Astrocyte (in vitro differentiated cells and primary cell): Measurements from ENCODE around the gene MLST8. TPM values are rescaled to one million over a fixed set of nuclear protein-coding genes. Genes with fewer than 3 reads are reported as not detected.

Experiments used
- DNase-seq: peaks from one replicate; pipeline ENCODE4 v3.0.0-alpha.2; 2010; ENCODE audit warnings: low read depth
- FAIRE-seq: peaks from 2 replicates; lab custom pipeline; 2011; peaks lifted over from hg19 to GRCh38; lab: Jason Lieb, UNC
- H2AFZ ChIP-seq: 2 replicates; pipeline ENCODE4 v1.6.0; 2012; ENCODE audit warnings: low read depth, low read length, inconsistent platforms
- H3K27ac ChIP-seq: 2 replicates; pipeline ENCODE4 v1.5.1; 2011; ENCODE audit warnings: low read depth, low read length, inconsistent platforms
- H3K27me3 ChIP-seq: 2 replicates; pipeline ENCODE4 v1.6.0; 2011; ENCODE audit warnings: low read length, inconsistent platforms; ENCODE audit not compliant: insufficient read depth
- H3K36me3 ChIP-seq: 2 replicates; pipeline ENCODE4 v1.5.1; 2011; ENCODE audit warnings: low read length, inconsistent platforms; ENCODE audit not compliant: insufficient read depth
- H3K4me1 ChIP-seq: 2 replicates; pipeline ENCODE4 v1.5.1; 2011; ENCODE audit warnings: low read length, inconsistent platforms; ENCODE audit not compliant: insufficient read depth
- H3K4me2 ChIP-seq: 2 replicates; pipeline ENCODE4 v1.6.0; 2012; ENCODE audit warnings: low read length, inconsistent platforms
- H3K4me3 ChIP-seq: 2 replicates; pipeline ENCODE4 v1.5.1; 2011; ENCODE audit warnings: low read depth, mild to moderate bottlenecking, low read length, inconsistent platforms; ENCODE audit not compliant: insufficient read depth
- H3K79me2 ChIP-seq: 2 replicates; pipeline ENCODE4 v1.6.0; 2012; ENCODE audit warnings: mild to moderate bottlenecking, low read length, inconsistent platforms; ENCODE audit not compliant: insufficient read depth
- H3K9ac ChIP-seq: 2 replicates; pipeline ENCODE4 v1.6.0; 2012; ENCODE audit warnings: mild to moderate bottlenecking, low read length, inconsistent platforms
- H3K9me3 ChIP-seq: 2 replicates; pipeline ENCODE4 v1.5.1; 2012; ENCODE audit warnings: low read depth, mild to moderate bottlenecking, low read length, inconsistent platforms; ENCODE audit not compliant: insufficient read depth
- H4K20me1 ChIP-seq: 2 replicates; pipeline ENCODE4 v1.6.0; 2012; ENCODE audit warnings: low read length, inconsistent platforms; ENCODE audit not compliant: insufficient read depth
- H3K27ac Mint-ChIP-seq: one replicate; pipeline ENCODE4 v1.8.0; 2021; ENCODE audit warnings: mild to moderate bottlenecking, mixed read lengths; ENCODE audit not compliant: unreplicated experiment
- H3K27me3 Mint-ChIP-seq: one replicate; pipeline ENCODE4 v1.8.0; 2021; ENCODE audit warnings: low read depth, mixed read lengths; ENCODE audit not compliant: unreplicated experiment
- H3K36me3 Mint-ChIP-seq: one replicate; pipeline ENCODE4 v1.8.0; 2021; ENCODE audit warnings: low read depth, mixed read lengths; ENCODE audit not compliant: unreplicated experiment
- H3K4me1 Mint-ChIP-seq: one replicate; pipeline ENCODE4 v1.8.0; 2021; ENCODE audit warnings: low read depth, mixed read lengths; ENCODE audit not compliant: unreplicated experiment
- H3K4me3 Mint-ChIP-seq: one replicate; pipeline ENCODE4 v1.8.0; 2021; ENCODE audit warnings: mild to moderate bottlenecking, moderate library complexity, mixed read lengths; ENCODE audit not compliant: unreplicated experiment
- H3K9me3 Mint-ChIP-seq: one replicate; pipeline ENCODE4 v1.8.0; 2021; ENCODE audit warnings: mild to moderate bottlenecking, mixed read lengths; ENCODE audit not compliant: unreplicated experiment
- CTCF ChIP-seq: IDR thresholded peaks from 2 replicates; pipeline ENCODE4 v1.5.1; 2011; ENCODE audit warnings: low read depth, mild to moderate bottlenecking, inconsistent platforms, low read length, moderate library complexity; ENCODE audit not compliant: insufficient read depth
- EZH2 ChIP-seq: IDR thresholded peaks from 2 replicates; pipeline ENCODE4 v1.6.1; 2012; ENCODE audit warnings: mild to moderate bottlenecking, low read length, inconsistent platforms; ENCODE audit not compliant: insufficient read depth
- total RNA-seq: library from RNA; stranded (reverse); gene quantifications from 2 replicates; pipeline ENCODE4 v1.2.1, GENCODE V29; 2021

Gene MLST8
- total RNA-seq, 1 donor from 2014 or later = 34.7 TPM

GRCh38 chr16:2233046-2233775 lies 28.0 kb downstream of the MLST8 start:
- Mint-ChIP-seq H3K36me3 (peaks cover 2% of the 10 kb centered on the region), H3K9me3 (no peaks in the 10 kb centered on the region), H3K4me3 (no peak overlapping the region), H3K4me1 (no peaks in the 10 kb centered on the region), H3K27me3 (no peaks in the 10 kb centered on the region), H3K27ac (no peak overlapping the region)
- H3K4me3 ChIP-seq = no peak overlapping the region
- H3K36me3 ChIP-seq = peaks cover 4% of the 10 kb centered on the region
- no peak overlapping the region for H2AFZ ChIP-seq
- H3K4me2 ChIP-seq = no peak overlapping the region
- peaks cover 49% of the 10 kb centered on the region for H4K20me1 ChIP-seq
- DNase-seq (no peak), FAIRE-seq (no peak)
- peaks cover 4% of the 10 kb centered on the region for H3K27me3 ChIP-seq
- peaks cover 9% of the 10 kb centered on the region for H3K79me2 ChIP-seq
- H3K27ac ChIP-seq = no peak overlapping the region
- H3K9ac ChIP-seq = no peak overlapping the region
- no peaks in the 10 kb centered on the region for H3K9me3 ChIP-seq
- H3K4me1 ChIP-seq = peaks cover 10% of the 10 kb centered on the region
- TF ChIP-seq EZH2 = no peak
- no peak for TF ChIP-seq CTCF

- H3K36me3 Mint-ChIP-seq = peaks cover 2% of the 10 kb centered on the region
- no peak overlapping the region for H3K4me3 Mint-ChIP-seq
- DNase-seq (no peak), FAIRE-seq (no peak)
- peaks cover 2% of the 10 kb centered on the region for H3K79me2 ChIP-seq
- no peak overlapping the region for H3K9ac ChIP-seq
- H3K4me3 ChIP-seq = no peak overlapping the region
- H3K27me3 Mint-ChIP-seq = no peaks in the 10 kb centered on the region
- H3K4me1 ChIP-seq = peaks cover 10% of the 10 kb centered on the region
- H3K9me3 ChIP-seq = no peaks in the 10 kb centered on the region
- peaks cover 44% of the 10 kb centered on the region for H4K20me1 ChIP-seq
- H2AFZ ChIP-seq = no peak overlapping the region
- TF ChIP-seq CTCF (no peak), EZH2 (no peak)
- H3K4me1 Mint-ChIP-seq = no peaks in the 10 kb centered on the region
- H3K9me3 Mint-ChIP-seq = no peaks in the 10 kb centered on the region
- H3K4me2 ChIP-seq = no peak overlapping the region
- peaks cover 4% of the 10 kb centered on the region for H3K36me3 ChIP-seq
- no peak overlapping the region for H3K27ac Mint-ChIP-seq
- no peak overlapping the region for H3K27ac ChIP-seq
- H3K27me3 ChIP-seq = peaks cover 4% of the 10 kb centered on the region
Measured at GRCh38 chr16:2233872-2234812, 28.9 kb downstream of the MLST8 start.
